RKO (cell line): ENCODE data around the gene MYBPHL.
A peak's percentile ranks its signal among the peaks of the same experiment; 100 is the strongest.

Source experiments
- DNase-seq: peaks from one replicate; pipeline ENCODE4 v3.0.0-alpha.2; 2016; ENCODE audit warnings: low spot score

The MYBPHL gene

GRCh38 chr1:109252893-109253802 lies 53.7 kb downstream of the MYBPHL start:
- no peak for DNase-seq

- DNase-seq = no peak
Observed at GRCh38 chr1:109252167-109252892, 54.5 kb downstream of the MYBPHL start.

GRCh38 chr1:109251277-109252166 lies 55.3 kb downstream of the MYBPHL start:
- no peak for DNase-seq

DNA sequence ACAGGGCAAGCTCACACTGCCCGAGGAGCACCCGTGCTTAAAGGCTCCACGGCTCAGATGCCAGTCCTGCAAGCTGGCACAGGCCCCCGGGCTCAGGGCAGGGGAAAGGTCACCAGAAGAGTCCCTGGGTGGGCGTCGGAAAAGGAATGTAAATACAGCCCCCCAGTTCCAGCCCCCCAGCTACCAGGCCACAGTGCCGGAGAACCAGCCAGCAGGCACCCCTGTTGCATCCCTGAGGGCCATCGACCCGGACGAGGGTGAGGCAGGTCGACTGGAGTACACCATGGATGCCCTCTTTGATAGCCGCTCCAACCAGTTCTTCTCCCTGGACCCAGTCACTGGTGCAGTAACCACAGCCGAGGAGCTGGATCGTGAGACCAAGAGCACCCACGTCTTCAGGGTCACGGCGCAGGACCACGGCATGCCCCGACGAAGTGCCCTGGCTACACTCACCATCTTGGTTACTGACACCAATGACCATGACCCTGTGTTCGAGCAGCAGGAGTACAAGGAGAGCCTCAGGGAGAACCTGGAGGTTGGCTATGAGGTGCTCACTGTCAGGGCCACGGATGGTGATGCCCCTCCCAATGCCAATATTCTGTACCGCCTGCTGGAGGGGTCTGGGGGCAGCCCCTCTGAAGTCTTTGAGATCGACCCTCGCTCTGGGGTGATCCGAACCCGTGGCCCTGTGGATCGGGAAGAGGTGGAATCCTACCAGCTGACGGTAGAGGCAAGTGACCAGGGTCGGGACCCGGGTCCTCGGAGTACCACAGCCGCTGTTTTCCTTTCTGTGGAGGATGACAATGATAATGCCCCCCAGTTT lies 56.1 kb downstream of the MYBPHL start:
- no peak for DNase-seq

- no peak for DNase-seq
Observed at GRCh38 chr1:109249654-109250401, 57.0 kb downstream of the MYBPHL start.

- DNase-seq = peak; percentile 73
Observed at GRCh38 chr1:109248797-109249629, 57.8 kb downstream of the MYBPHL start, which contains the start of gene CELSR2. CELSR2 (plus strand) TSS chr1:109249539; CDS start chr1:109250080, 541 bp downstream.

DNA sequence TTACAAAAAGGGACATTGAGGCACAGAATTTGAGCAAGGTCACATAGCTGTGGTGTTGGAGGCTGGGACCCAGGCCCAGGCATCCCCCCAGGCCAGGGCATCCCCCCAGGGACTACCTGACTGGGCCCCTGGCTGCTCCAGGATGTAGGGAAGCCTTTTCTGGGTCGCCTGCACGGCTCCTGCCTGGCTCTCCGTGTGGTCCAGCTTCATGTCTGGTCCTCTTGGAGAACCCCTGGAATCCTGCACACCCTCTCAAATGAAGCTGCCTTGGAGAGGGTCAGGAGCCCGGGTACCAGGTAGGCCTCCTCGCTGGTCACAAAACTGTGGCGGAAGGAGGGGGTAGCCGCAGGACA lies 58.4 kb downstream of the MYBPHL start:
- no peak for DNase-seq

- no peak for DNase-seq
Observed at GRCh38 chr1:109247401-109248365, 59.1 kb downstream of the MYBPHL start.

- no peak for DNase-seq
Observed at GRCh38 chr1:109246141-109246551, 60.7 kb downstream of the MYBPHL start.

GRCh38 chr1:109243860-109244552 lies 62.8 kb downstream of the MYBPHL start:
- no peak for DNase-seq

- peak; percentile 28 for DNase-seq
Observed at GRCh38 chr1:109243221-109243620, 63.6 kb downstream of the MYBPHL start.

DNA sequence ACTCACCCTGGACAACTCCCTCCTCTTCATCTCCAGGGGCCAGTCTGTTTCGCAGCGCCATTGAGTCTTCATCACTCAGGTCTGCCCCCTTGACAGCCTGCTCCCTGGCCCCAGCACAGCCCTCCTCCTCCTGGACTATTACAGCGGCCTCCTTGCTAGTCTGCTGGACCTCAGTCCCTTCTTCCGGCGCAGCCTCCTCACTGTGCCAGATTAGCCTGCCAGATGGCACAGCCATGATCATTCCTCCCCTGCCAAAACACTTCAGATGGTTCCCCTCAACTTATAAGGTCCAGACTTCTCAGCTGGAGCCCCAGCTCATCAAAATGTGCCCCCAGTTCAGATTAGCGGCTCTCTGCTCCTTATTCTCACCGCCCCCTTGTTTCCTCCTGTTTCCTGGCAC lies 64.4 kb downstream of the MYBPHL start:
- no peak for DNase-seq
